Smooth muscle cell (in vitro differentiated cells): ENCODE results near the gene MAML3. TPM values are rescaled to one million over a fixed set of nuclear protein-coding genes. Genes with fewer than 3 reads are reported as not detected.

ENCODE experiments used
- DNase-seq: peaks from one replicate; lab custom pipeline; 2025; ENCODE audit not compliant: unreplicated experiment; lab: John Stamatoyannopoulos, UW
- H2AFZ ChIP-seq: fragments of 200-600 bp; sonication (generic); 2 replicates; pipeline ENCODE4 v1.6.0; 2016; ENCODE audit warnings: antibody characterized with exemption, low read depth, mild to moderate bottlenecking
- H3F3A ChIP-seq: fragments of 200-600 bp; sonication (generic); 2 replicates; pipeline ENCODE4 v1.6.0; 2017; ENCODE audit warnings: antibody characterized with exemption, low read depth
- H3K27ac ChIP-seq: fragments of 200-600 bp; sonication (generic); 2 replicates; pipeline ENCODE4 v1.5.1; 2016; ENCODE audit warnings: low read depth, mild to moderate bottlenecking
- H3K27me3 ChIP-seq: fragments of 200-600 bp; sonication (generic); 2 replicates; pipeline ENCODE4 v1.6.1; 2016; ENCODE audit warnings: low read depth, mild to moderate bottlenecking
- H3K36me3 ChIP-seq: fragments of 200-600 bp; sonication (generic); 2 replicates; pipeline ENCODE4 v1.5.1; 2016; ENCODE audit warnings: low read depth
- H3K4me1 ChIP-seq: fragments of 200-600 bp; sonication (generic); 2 replicates; pipeline ENCODE4 v1.5.1; 2016; ENCODE audit warnings: low read depth
- H3K4me2 ChIP-seq: fragments of 200-600 bp; sonication (generic); 2 replicates; pipeline ENCODE4 v1.6.0; 2016; ENCODE audit warnings: mild to moderate bottlenecking
- H3K4me3 ChIP-seq: fragments of 200-600 bp; sonication (generic); 2 replicates; pipeline ENCODE4 v1.5.1; 2016; ENCODE audit warnings: mild to moderate bottlenecking
- H3K79me2 ChIP-seq: fragments of 200-600 bp; sonication (generic); 2 replicates; pipeline ENCODE4 v1.6.0; 2016; ENCODE audit warnings: low read depth, mild to moderate bottlenecking
- H3K9ac ChIP-seq: fragments of 200-600 bp; sonication (generic); 2 replicates; pipeline ENCODE4 v1.6.0; 2016; ENCODE audit warnings: low read depth
- H3K9me3 ChIP-seq: fragments of 200-600 bp; sonication (generic); replicated peaks from 2 replicates; pipeline ENCODE4 v1.5.1; 2016; ENCODE audit warnings: low read depth
- H4K20me1 ChIP-seq: fragments of 200-600 bp; sonication (generic); 2 replicates; pipeline ENCODE4 v1.6.0; 2016; ENCODE audit warnings: low read depth
- CTCF ChIP-seq: fragments of 200-600 bp; sonication (generic); IDR thresholded peaks from 2 replicates; pipeline ENCODE4 v1.5.1; 2017; ENCODE audit warnings: borderline replicate concordance, mild to moderate bottlenecking, antibody characterized with exemption; ENCODE audit not compliant: insufficient read depth, poor library complexity, severe bottlenecking
- WGBS: methylation state at CpG from one replicate; pipeline ENCODE4 v1.1.7; 2016; ENCODE audit warnings: low lambda C conversion rate; 5-methylcytosine and 5-hydroxymethylcytosine counted together
- polyA plus RNA-seq: library from polyadenylated mRNA; unstranded; fragments of >200 nt; fragmentation: Nextera tagmentation; extraction: Ambion mirVana; gene quantifications from 2 replicates; pipeline ENCODE4 v1.2.1, GENCODE V29; 2016
- total RNA-seq: library from RNA; depleted of rRNA; stranded (reverse); fragments of >200 nt; gene quantifications from 2 replicates; pipeline ENCODE4 v1.2.3, GENCODE V29; 2014

The MAML3 gene
- total and polyA plus RNA-seq, 2 experiments from 2014 or later: 4.9 to 12.6 TPM

DNA sequence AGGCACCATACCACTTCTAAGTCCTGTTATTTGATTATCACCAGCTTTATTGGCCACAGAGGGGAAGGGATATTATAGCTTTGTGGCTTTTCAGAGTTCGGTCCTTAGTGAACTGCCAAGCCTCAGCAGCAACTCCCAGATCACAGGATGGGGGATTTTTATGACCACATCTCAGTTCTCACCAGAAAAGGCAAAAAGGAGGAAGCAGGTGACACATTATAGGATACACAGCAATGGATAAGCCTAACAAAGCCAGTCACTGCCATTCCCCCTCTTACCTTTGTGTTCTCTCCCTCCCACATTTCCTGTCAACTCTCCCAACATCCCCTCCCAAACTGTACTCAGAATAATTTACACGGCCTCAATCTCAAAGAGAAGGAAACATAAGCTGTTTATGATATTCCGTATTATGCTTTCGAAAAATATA, 345.6 kb downstream of the MAML3 start:
- peaks cover 4% of the 10 kb centered on the region for H3K36me3 ChIP-seq
- no peaks in the 10 kb centered on the region for H3K27me3 ChIP-seq
- H3K27ac ChIP-seq: no peak overlapping the region
- H3K4me3 ChIP-seq: no peak overlapping the region
- H3K4me2 ChIP-seq: no peak overlapping the region
- H3K4me1 ChIP-seq: peaks cover 18% of the 10 kb centered on the region
- H3K9me3 ChIP-seq: peaks cover 4% of the 10 kb centered on the region
- H4K20me1 ChIP-seq: peaks cover 42% of the 10 kb centered on the region
- H2AFZ ChIP-seq: no peak overlapping the region
- H3K79me2 ChIP-seq: peaks cover 31% of the 10 kb centered on the region
- TF ChIP-seq CTCF: no peak
- no peaks in the 10 kb centered on the region for H3F3A ChIP-seq
- H3K9ac ChIP-seq: no peak overlapping the region
- DNase-seq: no peak
- 67% methylated on average over 4 of the region's 4 CpGs for WGBS

GRCh38 chr4:139807483-139807882, 346.5 kb downstream of the MAML3 start:
- Histone ChIP-seq H3K9me3 (peaks cover 4% of the 10 kb centered on the region), H3K4me1 (peaks cover 18% of the 10 kb centered on the region), H3K27me3 (no peaks in the 10 kb centered on the region), H2AFZ (no peak overlapping the region), H3F3A (no peaks in the 10 kb centered on the region), H3K4me2 (no peak overlapping the region), H3K36me3 (peaks cover 4% of the 10 kb centered on the region), H3K4me3 (no peak overlapping the region), H4K20me1 (peaks cover 41% of the 10 kb centered on the region), H3K27ac (no peak overlapping the region), H3K9ac (no peak overlapping the region), H3K79me2 (peaks cover 30% of the 10 kb centered on the region)
- DNase-seq: no peak
- WGBS: 99% methylated on average over 4 of the region's 4 CpGs
- TF ChIP-seq CTCF: no peak

DNA sequence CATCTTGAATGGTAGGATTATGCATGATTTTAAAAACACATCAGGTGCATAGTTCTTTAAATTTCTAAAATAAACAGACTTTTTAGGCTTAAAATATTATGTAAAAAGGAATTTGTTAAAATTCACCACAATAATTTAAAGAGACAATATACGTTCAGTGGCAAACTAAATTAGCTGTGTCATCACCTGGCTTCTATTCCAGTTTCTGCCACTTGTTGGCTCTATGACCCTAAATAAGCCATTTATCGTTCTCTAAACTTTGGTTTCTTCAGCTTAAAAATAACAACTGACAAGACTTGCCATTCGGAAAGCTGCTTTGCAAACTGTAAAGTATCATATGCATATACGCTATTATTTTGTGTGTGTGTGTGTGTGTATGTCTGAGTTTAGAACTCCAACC, 347.1 kb downstream of the MAML3 start:
- Histone ChIP-seq H3K4me1 (peaks cover 18% of the 10 kb centered on the region), H3K9me3 (peaks cover 4% of the 10 kb centered on the region), H3K4me2 (no peak overlapping the region), H3K4me3 (no peak overlapping the region), H3F3A (no peaks in the 10 kb centered on the region), H3K79me2 (peaks cover 32% of the 10 kb centered on the region), H3K27ac (no peak overlapping the region), H3K9ac (no peak overlapping the region), H3K36me3 (peaks cover 4% of the 10 kb centered on the region), H4K20me1 (peaks cover 41% of the 10 kb centered on the region), H2AFZ (no peak overlapping the region), H3K27me3 (no peaks in the 10 kb centered on the region)
- no peak for DNase-seq
- TF ChIP-seq CTCF: no peak
- WGBS: 94% methylated on average over 4 of the region's 4 CpGs

GRCh38 chr4:139802931-139803330, 351.1 kb downstream of the MAML3 start:
- H3K27ac ChIP-seq: no peak overlapping the region
- H3K9me3 ChIP-seq: no peaks in the 10 kb centered on the region
- peaks cover 5% of the 10 kb centered on the region for H3F3A ChIP-seq
- TF ChIP-seq CTCF: no peak
- H3K4me2 ChIP-seq: no peak overlapping the region
- no peaks in the 10 kb centered on the region for H3K27me3 ChIP-seq
- H3K4me1 ChIP-seq: peaks cover 9% of the 10 kb centered on the region
- peaks cover 43% of the 10 kb centered on the region for H4K20me1 ChIP-seq
- no peak overlapping the region for H2AFZ ChIP-seq
- H3K36me3 ChIP-seq: no peaks in the 10 kb centered on the region
- peaks cover 26% of the 10 kb centered on the region for H3K79me2 ChIP-seq
- H3K4me3 ChIP-seq: no peak overlapping the region
- H3K9ac ChIP-seq: no peak overlapping the region
- WGBS: 97% methylated on average over 2 of the region's 2 CpGs
- DNase-seq: no peak
